GM10847 (cell line): ENCODE data around the gene PLLP.

Source experiments
- POLR2A ChIP-seq: IDR thresholded peaks from 2 replicates; pipeline ENCODE4 v1.6.1; 2011; ENCODE audit not compliant: insufficient read length; ENCODE audit errors: extremely low read depth

Gene PLLP

GRCh38 chr16:57306676-57307341 lies 22.3 kb upstream of the PLLP start:
- TF ChIP-seq POLR2A = no peak

DNA sequence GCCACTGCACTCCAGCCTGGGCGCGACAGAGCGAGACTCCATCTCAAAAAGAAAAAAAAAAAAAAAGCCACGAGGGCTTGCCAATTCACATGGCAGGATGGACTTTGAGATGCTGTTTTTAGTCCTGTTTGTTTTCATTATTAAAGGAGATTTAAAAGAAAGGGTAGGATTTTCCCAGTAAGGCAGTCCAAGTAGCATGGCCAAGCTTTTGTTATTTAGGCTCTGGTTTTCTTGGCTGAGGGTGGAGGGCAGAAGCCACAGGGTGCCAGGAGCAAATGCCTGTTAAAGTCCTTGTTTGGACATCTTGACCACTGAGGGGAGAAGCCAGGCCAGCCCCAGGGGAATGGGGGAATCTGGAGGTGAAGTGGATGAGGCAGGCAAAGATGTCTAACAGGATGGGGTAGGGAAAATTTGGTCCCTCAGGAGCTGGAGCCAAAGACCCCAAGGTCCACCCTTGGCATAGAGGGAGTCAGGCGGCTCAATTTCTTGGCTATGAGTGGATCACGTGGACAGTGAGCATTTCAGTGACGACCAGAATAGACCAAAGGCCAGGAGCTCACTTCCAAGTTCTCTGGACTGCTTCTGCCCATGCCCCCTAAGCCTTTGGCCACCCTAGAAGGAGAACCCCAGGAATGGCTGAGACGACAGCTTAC lies 20.8 kb upstream of the PLLP start:
- no peak for TF ChIP-seq POLR2A

GRCh38 chr16:57304169-57305061 lies 19.9 kb upstream of the PLLP start:
- no peak for TF ChIP-seq POLR2A

- no peak for TF ChIP-seq POLR2A
These were observed 19.4 kb upstream of the PLLP start for GRCh38 chr16:57303910-57304168.

DNA sequence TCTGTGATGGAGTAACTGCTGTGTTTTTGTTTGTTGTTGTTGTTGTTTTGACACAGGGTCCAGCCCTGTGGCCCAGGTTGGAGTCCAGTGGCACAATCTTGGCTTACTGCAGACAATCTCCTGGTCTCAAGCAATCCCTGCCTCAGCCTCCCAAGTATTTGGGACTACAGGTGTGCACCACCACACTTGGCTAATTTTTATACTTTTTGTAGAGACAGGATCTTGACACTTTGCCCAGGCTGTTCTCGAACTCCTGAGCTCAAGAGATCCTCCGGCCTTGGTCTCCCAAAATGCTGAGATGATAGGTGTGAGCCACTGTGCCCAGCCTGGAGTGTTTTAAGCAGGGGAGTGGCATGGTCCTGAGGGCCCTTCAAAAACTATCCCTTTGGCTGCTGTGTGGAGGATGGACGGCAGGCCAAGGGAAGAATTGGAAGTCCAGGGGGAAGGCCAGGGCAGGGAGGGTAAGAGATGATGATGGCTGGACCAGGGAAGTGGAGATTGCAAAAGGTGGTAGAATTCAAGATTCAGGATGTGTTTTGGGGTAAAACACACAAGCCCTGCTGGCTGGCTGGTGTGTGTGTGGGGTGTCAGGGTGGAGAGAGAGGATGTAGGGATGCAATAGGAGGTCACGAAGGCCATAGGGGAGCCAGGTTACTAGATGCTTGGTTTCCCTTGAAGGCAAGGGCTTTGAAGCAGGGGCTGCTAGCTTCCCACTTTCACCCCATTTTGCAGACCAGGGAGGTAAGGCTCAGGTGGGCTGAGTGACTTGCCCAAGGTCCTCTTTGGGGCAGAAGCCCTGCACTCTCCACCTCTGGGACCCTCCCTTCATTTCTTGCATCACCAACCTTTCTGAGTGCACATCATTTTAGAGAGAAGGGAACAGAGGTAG lies 18.8 kb upstream of the PLLP start:
- TF ChIP-seq POLR2A = no peak

DNA sequence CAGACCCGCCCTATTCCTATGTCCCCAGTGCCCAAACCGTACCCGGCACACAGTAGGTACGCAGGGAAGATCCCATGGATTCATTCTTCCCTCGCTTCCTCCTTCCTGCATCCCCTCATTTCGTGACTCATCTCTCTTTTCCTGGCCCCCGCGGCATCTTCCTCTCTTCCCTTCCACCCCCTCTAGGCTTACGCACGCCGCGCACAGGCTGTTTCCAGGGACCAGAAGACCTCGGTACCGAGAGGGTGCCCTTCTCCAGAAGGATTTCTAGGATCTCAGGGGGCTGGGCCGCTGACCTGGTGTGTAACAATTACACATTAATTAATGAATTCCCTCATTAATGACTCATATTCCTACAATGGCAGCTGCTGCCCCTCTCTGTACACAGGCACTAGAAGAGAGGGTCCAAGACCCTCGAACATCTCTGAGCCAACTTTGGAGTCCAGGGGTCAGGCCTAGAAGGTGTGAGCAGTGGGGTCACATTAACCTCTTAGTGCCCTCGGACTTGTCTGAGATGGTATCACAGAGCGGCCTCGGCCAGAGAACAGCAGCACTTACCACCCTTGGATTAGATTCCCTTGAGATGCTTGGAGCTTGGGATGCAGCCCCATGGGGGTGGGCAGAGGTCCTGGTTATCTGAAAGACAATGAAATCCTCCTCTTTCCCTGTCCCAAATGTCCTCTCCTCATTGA lies 16.8 kb upstream of the PLLP start:
- TF ChIP-seq POLR2A = no peak

GRCh38 chr16:57300387-57301125 lies 16.1 kb upstream of the PLLP start:
- TF ChIP-seq POLR2A = no peak

DNA sequence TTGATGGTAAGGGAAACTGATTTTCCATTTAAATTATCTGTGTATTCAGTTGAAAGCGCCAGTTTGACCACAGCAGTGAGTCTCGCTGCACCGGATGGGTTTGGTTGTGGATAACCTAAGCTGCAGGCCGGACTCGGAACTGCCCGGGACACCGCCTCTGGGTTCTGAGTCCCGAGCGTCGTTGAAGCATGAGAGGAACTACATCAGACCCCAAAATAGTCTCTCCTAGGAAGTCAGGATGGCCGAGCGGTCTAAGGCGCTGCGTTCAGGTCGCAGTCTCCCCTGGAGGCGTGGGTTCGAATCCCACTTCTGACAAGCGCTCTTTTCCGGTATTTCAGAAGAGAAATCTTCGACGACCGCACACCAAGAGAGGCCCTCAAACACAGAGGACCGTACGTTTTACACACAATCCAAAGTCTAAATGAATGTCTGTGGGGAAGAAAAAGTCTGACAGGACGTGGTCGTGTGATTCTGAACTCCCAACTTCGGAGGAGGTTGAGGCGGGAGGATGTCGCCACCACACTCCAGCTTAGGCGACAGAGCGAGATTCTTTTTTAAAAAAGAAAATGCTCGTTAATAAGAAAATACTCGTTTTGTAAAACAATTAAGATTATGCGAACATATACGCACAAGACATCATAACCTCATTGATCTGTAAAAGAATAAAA lies 15.4 kb upstream of the PLLP start:
- peak; percentile 14 for TF ChIP-seq POLR2A

GRCh38 chr16:57299009-57299718 lies 14.7 kb upstream of the PLLP start:
- TF ChIP-seq POLR2A = no peak

DNA sequence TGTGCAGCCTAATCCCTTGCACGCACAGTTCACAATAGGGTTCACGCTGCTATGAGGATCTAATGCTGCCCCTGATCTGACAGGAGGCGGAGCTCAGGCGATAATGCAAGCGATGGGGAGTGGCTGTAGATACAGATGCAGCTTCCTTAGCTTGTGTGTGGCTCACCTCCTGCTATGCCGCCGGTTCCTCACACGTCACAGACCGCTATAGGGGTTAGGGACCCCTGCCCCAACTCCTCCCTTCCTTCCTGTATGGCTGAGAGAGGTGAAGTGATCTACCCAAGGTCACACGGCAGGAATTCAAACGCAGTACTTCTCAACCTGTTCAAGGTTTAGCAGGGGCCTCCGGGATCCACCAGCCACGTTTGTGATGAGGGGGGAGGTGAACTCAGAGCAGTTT lies 13.4 kb upstream of the PLLP start:
- TF ChIP-seq POLR2A = no peak

GRCh38 chr16:57289391-57290257 lies 5.2 kb upstream of the PLLP start:
- TF ChIP-seq POLR2A = no peak

GRCh38 chr16:57285379-57285778 lies 907 bp upstream of the PLLP start:
- TF ChIP-seq POLR2A = no peak
